ENCODE data around the gene SLC4A7.

DNA sequence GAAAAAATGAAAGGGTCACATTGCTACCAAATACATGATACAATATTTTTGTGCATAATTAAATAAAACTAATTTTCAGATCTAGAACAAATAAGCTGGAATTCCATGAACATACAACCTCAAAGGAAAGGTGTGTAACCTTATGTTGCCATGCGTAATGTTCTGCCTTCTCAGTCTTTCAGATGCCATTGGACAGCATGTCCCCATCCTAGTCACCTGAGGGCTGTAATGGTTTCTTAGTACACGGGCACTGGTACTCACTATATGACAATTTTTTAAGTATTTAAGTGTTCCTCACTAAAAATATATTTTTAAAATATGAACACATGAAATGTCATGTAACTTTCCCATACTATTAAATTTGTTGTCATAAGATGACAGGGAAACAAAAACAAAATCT is 139.1 kb downstream of the SLC4A7 start:
- TF ChIP-seq, protein P1, sequence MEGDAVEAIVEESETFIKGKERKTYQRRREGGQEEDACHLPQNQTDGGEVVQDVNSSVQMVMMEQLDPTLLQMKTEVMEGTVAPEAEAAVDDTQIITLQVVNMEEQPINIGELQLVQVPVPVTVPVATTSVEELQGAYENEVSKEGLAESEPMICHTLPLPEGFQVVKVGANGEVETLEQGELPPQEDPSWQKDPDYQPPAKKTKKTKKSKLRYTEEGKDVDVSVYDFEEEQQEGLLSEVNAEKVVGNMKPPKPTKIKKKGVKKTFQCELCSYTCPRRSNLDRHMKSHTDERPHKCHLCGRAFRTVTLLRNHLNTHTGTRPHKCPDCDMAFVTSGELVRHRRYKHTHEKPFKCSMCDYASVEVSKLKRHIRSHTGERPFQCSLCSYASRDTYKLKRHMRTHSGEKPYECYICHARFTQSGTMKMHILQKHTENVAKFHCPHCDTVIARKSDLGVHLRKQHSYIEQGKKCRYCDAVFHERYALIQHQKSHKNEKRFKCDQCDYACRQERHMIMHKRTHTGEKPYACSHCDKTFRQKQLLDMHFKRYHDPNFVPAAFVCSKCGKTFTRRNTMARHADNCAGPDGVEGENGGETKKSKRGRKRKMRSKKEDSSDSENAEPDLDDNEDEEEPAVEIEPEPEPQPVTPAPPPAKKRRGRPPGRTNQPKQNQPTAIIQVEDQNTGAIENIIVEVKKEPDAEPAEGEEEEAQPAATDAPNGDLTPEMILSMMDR (IDR thresholded peaks at IDR 0.05 in 4 of 5, conservative IDR thresholded peaks at IDR 0.05 in 1 of 5), result no peak
- TF ChIP-seq POLR2A (IDR thresholded peaks at IDR 0.05), result no peak

All from gastrocnemius medialis (tissue), 4 donors.